ENCODE measurements around the gene NPRL2. TPM values are rescaled to one million over a fixed set of nuclear protein-coding genes. Genes with fewer than 3 reads are reported as not detected.

The NPRL2 gene
- total and polyA plus RNA-seq, 9 of the 15 experiments (the other 6 are each of a cell fraction or from before 2014, with no cell fraction given), result 17.4 to 40.4 (median 24.4) TPM

GRCh38 chr3:50347187-50347813 lies 3.3 kb downstream of the NPRL2 start (continued):
- TF ChIP-seq REST (IDR thresholded peaks at IDR 0.05; ENCODE audit: borderline replicate concordance), result peak; percentile 41; the same call in 1 of the 2 replicates
- no peak for TF ChIP-seq REST (CRISPR knock-in tag; IDR thresholded peaks at IDR 0.05; ENCODE audit: low read depth)
- no peak for TF ChIP-seq RBM39 (optimal IDR thresholded peaks at IDR 0.05; ENCODE audit: low read depth, low read length)
- TF ChIP-seq SFPQ (IDR thresholded peaks at IDR 0.05; ENCODE audit: low read depth, low read length), result no peak
- peak; percentile 75; the same call in 1 of the 2 replicates for TF ChIP-seq ARID3A (IDR thresholded peaks at IDR 0.05; ENCODE audit: borderline replicate concordance, low read depth, low read length)
- peak; percentile 29; the same call in 1 of the 2 replicates for TF ChIP-seq SMC3 (conservative IDR thresholded peaks at IDR 0.05; ENCODE audit: insufficient read depth, low read depth, low read length)

Measured in K562 (cell line).